Endothelial cell of umbilical vein (primary cell): ENCODE data around the gene STUM. TPM values are rescaled to one million over a fixed set of nuclear protein-coding genes. Genes with fewer than 3 reads are reported as not detected.

ENCODE experiments used
- BruUV-seq: library from RNA; stranded (reverse); fragments of 400-500 nt; replicated peaks from 2 replicates; lab custom pipeline; 2021; lab: Mats Ljungman, UMichigan
- CTCF ChIA-PET: fragments of 300-600, 350-600 bp; sonication (Branson Sonifier 250); formaldehyde crosslinking; loops from one replicate; lab custom pipeline; 2021; ENCODE audit warnings: antibody characterized with exemption, inconsistent platforms; lab: Charles Lee
- POLR2A ChIA-PET: fragments of 300-600, 350-600 bp; sonication (Branson Sonifier 250); formaldehyde crosslinking; loops from one replicate; lab custom pipeline; 2021; ENCODE audit warnings: antibody characterized with exemption, inconsistent platforms; lab: Charles Lee
- DNase-seq: peaks from one replicate; pipeline ENCODE4 v3.0.0-alpha.2; 2011; ENCODE audit warnings: low read depth, low spot score
- FAIRE-seq: peaks from 2 replicates; lab custom pipeline; 2011; peaks lifted over from hg19 to GRCh38; lab: Jason Lieb, UNC
- H2AFZ ChIP-seq: 2 replicates; pipeline ENCODE4 v1.6.0; 2012; ENCODE audit warnings: low read depth, low read length, control low read depth, inconsistent platforms
- H3K27ac ChIP-seq: 2 replicates; pipeline ENCODE4 v1.5.1; 2011; ENCODE audit warnings: low read depth, mild to moderate bottlenecking, control low read depth, low read length, moderate library complexity; ENCODE audit not compliant: insufficient read depth
- H3K27me3 ChIP-seq, 2 experiments: 2 replicates each; pipeline versions ENCODE4 v1.6.0 to v1.6.1; 2011; ENCODE audit warnings: low read length in 2 of 2, mixed read lengths in 1 of 2; ENCODE audit not compliant: control insufficient read depth in 2 of 2, insufficient read depth in 2 of 2
- H3K36me3 ChIP-seq, 2 experiments: 2 replicates in 1 of 2; 3 replicates in 1 of 2; pipeline ENCODE4 v1.5.1; 2011; ENCODE audit warnings: low read length in 2 of 2, mild to moderate bottlenecking in 1 of 2, moderate library complexity in 1 of 2; ENCODE audit not compliant: control insufficient read depth in 2 of 2, insufficient read depth in 2 of 2; ENCODE audit errors: extremely low read depth in 1 of 2
- H3K4me1 ChIP-seq: 3 replicates; pipeline ENCODE4 v1.5.1; 2011; ENCODE audit warnings: mild to moderate bottlenecking, low read length; ENCODE audit not compliant: control insufficient read depth, insufficient read depth; ENCODE audit errors: extremely low read depth
- H3K4me2 ChIP-seq: 2 replicates; pipeline ENCODE4 v1.6.1; 2011; ENCODE audit warnings: low read length, control low read depth, mixed read lengths; ENCODE audit not compliant: insufficient read depth
- H3K4me3 ChIP-seq, 3 experiments: fragments of 200-600 bp in 1 of 3; sonication (generic), shearing (Covaris generic) in 1 of 3; replicated peaks in 1 of 3; 2 replicates each; pipeline ENCODE4 v1.5.1; 2011 to 2016; ENCODE audit warnings: control low read depth in 3 of 3, low read length in 3 of 3, mild to moderate bottlenecking in 2 of 3, inconsistent platforms in 1 of 3, low read depth in 1 of 3, moderate library complexity in 1 of 3; ENCODE audit not compliant: insufficient read depth in 1 of 3
- H3K79me2 ChIP-seq: 2 replicates; pipeline ENCODE4 v1.6.0; 2012; ENCODE audit warnings: low read length, inconsistent platforms; ENCODE audit not compliant: control insufficient read depth, insufficient read depth
- H3K9ac ChIP-seq: replicated peaks from 2 replicates; pipeline ENCODE3; 2011; ENCODE audit warnings: low read length, control low read depth; ENCODE audit not compliant: insufficient read depth; ENCODE audit errors: extremely low read depth
- H3K9me1 ChIP-seq: replicated peaks from 3 replicates; pipeline ENCODE4 v1.6.0; 2011; ENCODE audit warnings: mild to moderate bottlenecking, low read length; ENCODE audit not compliant: control insufficient read depth, insufficient read depth; ENCODE audit errors: extremely low read depth
- H3K9me3 ChIP-seq: replicated peaks from 2 replicates; pipeline ENCODE4 v1.5.1; 2012; ENCODE audit warnings: low read length, inconsistent platforms; ENCODE audit not compliant: control insufficient read depth, insufficient read depth
- H4K20me1 ChIP-seq: replicated peaks from 2 replicates; pipeline ENCODE3; 2011; ENCODE audit warnings: mild to moderate bottlenecking, low read length; ENCODE audit not compliant: control insufficient read depth, insufficient read depth; ENCODE audit errors: extremely low read depth
- EZH2 ChIP-seq: IDR thresholded peaks from 2 replicates; pipeline ENCODE4 v1.6.1; 2012; ENCODE audit warnings: borderline replicate concordance, low read depth, mild to moderate bottlenecking, moderate library complexity, low read length, inconsistent platforms; ENCODE audit not compliant: severe bottlenecking
- FOS ChIP-seq: IDR thresholded peaks from 2 replicates; pipeline ENCODE4 v1.6.1; 2011; ENCODE audit warnings: mild to moderate bottlenecking, low read length, moderate library complexity, borderline replicate concordance; ENCODE audit not compliant: insufficient read depth
- GATA2 ChIP-seq: IDR thresholded peaks from 2 replicates; pipeline ENCODE4 v1.7.0; 2011; ENCODE audit warnings: low read depth, mild to moderate bottlenecking, moderate library complexity, mixed read lengths, low read length; ENCODE audit not compliant: insufficient read length, insufficient read depth
- JUN ChIP-seq: IDR thresholded peaks from 2 replicates; pipeline ENCODE4 v1.6.1; 2011; ENCODE audit warnings: borderline replicate concordance, low read depth; ENCODE audit not compliant: insufficient read length, insufficient read depth
- POLR2A ChIP-seq: IDR thresholded peaks from 2 replicates; pipeline ENCODE4 v1.6.1; 2012; ENCODE audit warnings: low read depth, mild to moderate bottlenecking, control low read depth, low read length
- POLR2AphosphoS5 ChIP-seq: IDR thresholded peaks from 2 replicates; pipeline ENCODE4 v1.6.1; 2012; ENCODE audit warnings: low read depth, mild to moderate bottlenecking, control low read depth, low read length, moderate library complexity; ENCODE audit not compliant: insufficient read depth
- dilution Hi-C: fragments of 300-500 bp; cut with MboI; formaldehyde crosslinking; loops from one replicate; pipeline ENCODE4 v1.15.0; 2019; ENCODE audit warnings: low sequenced_read_pairs; ENCODE audit not compliant: extremely low pct_ligation_motif_present
- intact Hi-C: fragments of 100-400 bp; cut with micrococcal nuclease; formaldehyde crosslinking; loops from one replicate; pipeline ENCODE4 v1.10.0; 2022
- polyA plus RNA-seq, 4 experiments: library from polyadenylated mRNA; depleted of rRNA in 3 of 4; stranded (reverse) in 3 of 4; unstranded in 1 of 4; fragments of >200 nt; gene quantifications; 2 replicates each; pipeline versions ENCODE4 v1.2.1 to v1.2.3, GENCODE V29; 2011 to 2012; ENCODE audit warnings: missing spikeins in 1 of 4
- total RNA-seq: library from RNA; stranded (reverse); gene quantifications from 2 replicates; pipeline ENCODE4 v1.2.3, GENCODE V29; 2021
- TF ChIP-seq, protein P1 (sequence below): IDR thresholded peaks from 2 replicates; pipeline ENCODE4 v1.6.1; 2011; ENCODE audit not compliant: insufficient read depth, insufficient read length
- TF ChIP-seq, protein P2 (sequence below), 2 donors: IDR thresholded peaks; 1 replicate in 1 of 2; 2 replicates in 1 of 2; pipeline ENCODE4 v1.5.1; 2011; ENCODE audit warnings: low read length in 2 of 2, mild to moderate bottlenecking in 2 of 2, moderate library complexity in 2 of 2, control low read depth in 1 of 2, inconsistent platforms in 1 of 2, low read depth in 1 of 2; ENCODE audit not compliant: insufficient read depth in 1 of 2; ENCODE audit errors: extremely low read depth in 1 of 2

STUM gene
- total and polyA plus RNA-seq, 2 donors (not counting 3 experiments of a cell fraction or from before 2014, with no cell fraction given) = not detected

DNA sequence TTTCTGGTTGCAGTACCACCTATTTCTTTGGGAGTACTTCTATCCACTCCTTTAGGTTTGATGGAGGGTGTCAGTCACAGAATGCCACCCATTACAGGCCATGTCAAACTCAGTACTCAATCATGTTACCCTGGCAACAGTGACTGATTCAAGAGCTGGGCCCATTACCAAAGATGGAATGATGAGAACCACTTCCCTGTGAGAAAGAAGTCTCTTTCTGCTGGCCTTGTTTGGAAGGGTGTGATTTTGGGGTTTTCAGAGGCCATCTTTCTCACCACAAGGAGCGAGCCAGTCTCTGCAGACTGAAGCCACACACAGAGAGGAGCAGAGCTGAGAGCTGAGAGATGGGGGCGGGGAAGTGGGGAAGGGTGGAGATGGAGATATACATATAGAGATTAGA is 13.9 kb upstream of the STUM start:
- FAIRE-seq = no peak
- no peaks in the 10 kb centered on the region for H3K79me2 ChIP-seq
- ChIA-PET CTCF (interaction anchor here (3.0 kb wide), 1 partner anchor 13 kb away, joined by 21 read pairs; the partner anchor contains the start of gene STUM), POLR2A (no interaction called here)
- no TSS peak for BruUV-seq
- H4K20me1 ChIP-seq = no peaks in the 10 kb centered on the region
- H3K9ac ChIP-seq = no peak overlapping the region
- intact Hi-C loops = no loop called here
- no peaks in the 10 kb centered on the region for H3K4me1 ChIP-seq
- TF ChIP-seq JUN = no peak
- TF ChIP-seq, protein P1, sequence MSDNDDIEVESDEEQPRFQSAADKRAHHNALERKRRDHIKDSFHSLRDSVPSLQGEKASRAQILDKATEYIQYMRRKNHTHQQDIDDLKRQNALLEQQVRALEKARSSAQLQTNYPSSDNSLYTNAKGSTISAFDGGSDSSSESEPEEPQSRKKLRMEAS = no peak
- no peak for TF ChIP-seq EZH2
- TF ChIP-seq POLR2AphosphoS5 = no peak
- TF ChIP-seq, protein P2, sequence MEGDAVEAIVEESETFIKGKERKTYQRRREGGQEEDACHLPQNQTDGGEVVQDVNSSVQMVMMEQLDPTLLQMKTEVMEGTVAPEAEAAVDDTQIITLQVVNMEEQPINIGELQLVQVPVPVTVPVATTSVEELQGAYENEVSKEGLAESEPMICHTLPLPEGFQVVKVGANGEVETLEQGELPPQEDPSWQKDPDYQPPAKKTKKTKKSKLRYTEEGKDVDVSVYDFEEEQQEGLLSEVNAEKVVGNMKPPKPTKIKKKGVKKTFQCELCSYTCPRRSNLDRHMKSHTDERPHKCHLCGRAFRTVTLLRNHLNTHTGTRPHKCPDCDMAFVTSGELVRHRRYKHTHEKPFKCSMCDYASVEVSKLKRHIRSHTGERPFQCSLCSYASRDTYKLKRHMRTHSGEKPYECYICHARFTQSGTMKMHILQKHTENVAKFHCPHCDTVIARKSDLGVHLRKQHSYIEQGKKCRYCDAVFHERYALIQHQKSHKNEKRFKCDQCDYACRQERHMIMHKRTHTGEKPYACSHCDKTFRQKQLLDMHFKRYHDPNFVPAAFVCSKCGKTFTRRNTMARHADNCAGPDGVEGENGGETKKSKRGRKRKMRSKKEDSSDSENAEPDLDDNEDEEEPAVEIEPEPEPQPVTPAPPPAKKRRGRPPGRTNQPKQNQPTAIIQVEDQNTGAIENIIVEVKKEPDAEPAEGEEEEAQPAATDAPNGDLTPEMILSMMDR (IDR thresholded peaks at IDR 0.05; ENCODE audit: extremely low read depth in 1 of 2, insufficient read depth in 1 of 2, low read depth in 1 of 2, low read length in 2 of 2) = no peak
- TF ChIP-seq POLR2A = no peak
- no peak for TF ChIP-seq FOS
- TF ChIP-seq GATA2 = no peak
- no peak overlapping the region for H3K4me3 ChIP-seq
- H3K9me3 ChIP-seq = no peaks in the 10 kb centered on the region
- no peak overlapping the region for H3K27ac ChIP-seq
- dilution Hi-C loops = no loop called here
- H3K4me2 ChIP-seq = no peak overlapping the region
- H3K27me3 ChIP-seq = peaks cover 5% of the 10 kb centered on the region in 2 experiments
- no peaks in the 10 kb centered on the region for H3K36me3 ChIP-seq
- no peak for DNase-seq
- no peaks in the 10 kb centered on the region for H3K9me1 ChIP-seq
- no peak overlapping the region for H2AFZ ChIP-seq
